CD4-positive, alpha-beta T cell (primary cell): Measurements from ENCODE around the gene NANS. TPM values are rescaled to one million over a fixed set of nuclear protein-coding genes. Genes with fewer than 3 reads are reported as not detected.
"Not testable (repeated sequence)": the region's sequence is repeated elsewhere in the genome, so short reads cannot be mapped to it uniquely, and the experiment has no call there.

Experiments used
- ATAC-seq: fragments of 200-7000 bp; cut with Tn5 transposase; one replicate; pipeline ENCODE4 v1.10.0; 2022; ENCODE audit warnings: mild to moderate bottlenecking; ENCODE audit not compliant: poor library complexity
- CTCF ChIA-PET: fragments of 350-600 bp; sonication (Branson Sonifier 250); formaldehyde crosslinking; loops from one replicate; lab custom pipeline; 2021; ENCODE audit warnings: antibody characterized with exemption, inconsistent platforms; lab: Charles Lee
- POLR2A ChIA-PET: fragments of 350-600 bp; sonication (Branson Sonifier 250); formaldehyde crosslinking; loops from one replicate; lab custom pipeline; 2021; ENCODE audit warnings: antibody characterized with exemption, inconsistent platforms; lab: Charles Lee
- DNase-seq, 14 experiments: peaks; one replicate each; pipeline ENCODE4 v3.0.0-alpha.2; 2013 to 2020; ENCODE audit warnings: mixed read lengths in 2 of 14
- H3K27ac ChIP-seq, 2 donors: one replicate each; pipeline versions ENCODE4 v1.5.1 to v1.7.0; 2013; ENCODE audit warnings: low read length in 2 of 2, low read depth in 1 of 2, mild to moderate bottlenecking in 1 of 2
- H3K27me3 ChIP-seq, 2 experiments: 1 replicate in 1 of 2; 2 replicates in 1 of 2; pipeline versions ENCODE4 v1.6.1 to v1.7.0; 2013; ENCODE audit warnings: low read length in 2 of 2, control low read depth in 1 of 2, mild to moderate bottlenecking in 1 of 2, moderate library complexity in 1 of 2; ENCODE audit not compliant: insufficient read depth in 2 of 2, control insufficient read depth in 1 of 2
- H3K36me3 ChIP-seq: one replicate; pipeline ENCODE4 v1.6.1; 2013; ENCODE audit warnings: low read length, control low read depth; ENCODE audit not compliant: insufficient read depth
- H3K4me1 ChIP-seq: one replicate; pipeline ENCODE4 v1.6.1; 2013; ENCODE audit warnings: low read length, control low read depth; ENCODE audit not compliant: insufficient read depth
- H3K4me3 ChIP-seq: one replicate; pipeline ENCODE4 v1.5.1; 2013; ENCODE audit warnings: mild to moderate bottlenecking, low read length, moderate library complexity
- H3K9me3 ChIP-seq, 2 experiments: 1 replicate in 1 of 2; 2 replicates in 1 of 2; pipeline versions ENCODE4 v1.6.1 to v1.7.0; 2013; ENCODE audit warnings: low read length in 2 of 2, mild to moderate bottlenecking in 2 of 2, control low read depth in 1 of 2, moderate library complexity in 1 of 2; ENCODE audit not compliant: control insufficient read depth in 1 of 2, insufficient read depth in 1 of 2
- H3K27ac Mint-ChIP-seq: one replicate; pipeline ENCODE4 v1.8.0; 2020; ENCODE audit warnings: mixed read lengths
- H3K27me3 Mint-ChIP-seq: one replicate; pipeline ENCODE4 v1.8.0; 2021; ENCODE audit warnings: mixed read lengths
- H3K36me3 Mint-ChIP-seq: one replicate; pipeline ENCODE4 v1.8.0; 2021; ENCODE audit warnings: low read depth, mixed read lengths
- H3K4me1 Mint-ChIP-seq: one replicate; pipeline ENCODE4 v1.8.0; 2021; ENCODE audit warnings: low read depth, mixed read lengths
- H3K4me3 Mint-ChIP-seq: one replicate; pipeline ENCODE4 v1.8.0; 2020; ENCODE audit warnings: mild to moderate bottlenecking, mixed read lengths
- H3K9me3 Mint-ChIP-seq: one replicate; pipeline ENCODE4 v1.8.0; 2020; ENCODE audit warnings: mixed read lengths
- intact Hi-C, 2 experiments: fragments of 100-400 bp; cut with DNase I in 1 of 2; cut with micrococcal nuclease in 1 of 2; formaldehyde crosslinking; loops; one replicate each; pipeline versions ENCODE4 v1.15.1 to v1.9.0; 2023 to 2025; cut with DNase I, micrococcal nuclease
- total RNA-seq, 174 experiments: library from RNA in 2 of 174; stranded (reverse) in 2 of 174; gene quantifications; one replicate each; pipeline ENCODE4 v1.2.3 and lab custom pipeline; 2021 to 2026
- TF ChIP-seq, protein P1 (sequence below): fragments of 200-600 bp; IDR thresholded peaks from one replicate; pipeline ENCODE4 v1.8.0; 2022; ENCODE audit warnings: antibody characterized with exemption, mild to moderate bottlenecking

Gene NANS
- total RNA-seq, 2 experiments from 2014 or later, result 70.5 to 74.0 TPM

DNA sequence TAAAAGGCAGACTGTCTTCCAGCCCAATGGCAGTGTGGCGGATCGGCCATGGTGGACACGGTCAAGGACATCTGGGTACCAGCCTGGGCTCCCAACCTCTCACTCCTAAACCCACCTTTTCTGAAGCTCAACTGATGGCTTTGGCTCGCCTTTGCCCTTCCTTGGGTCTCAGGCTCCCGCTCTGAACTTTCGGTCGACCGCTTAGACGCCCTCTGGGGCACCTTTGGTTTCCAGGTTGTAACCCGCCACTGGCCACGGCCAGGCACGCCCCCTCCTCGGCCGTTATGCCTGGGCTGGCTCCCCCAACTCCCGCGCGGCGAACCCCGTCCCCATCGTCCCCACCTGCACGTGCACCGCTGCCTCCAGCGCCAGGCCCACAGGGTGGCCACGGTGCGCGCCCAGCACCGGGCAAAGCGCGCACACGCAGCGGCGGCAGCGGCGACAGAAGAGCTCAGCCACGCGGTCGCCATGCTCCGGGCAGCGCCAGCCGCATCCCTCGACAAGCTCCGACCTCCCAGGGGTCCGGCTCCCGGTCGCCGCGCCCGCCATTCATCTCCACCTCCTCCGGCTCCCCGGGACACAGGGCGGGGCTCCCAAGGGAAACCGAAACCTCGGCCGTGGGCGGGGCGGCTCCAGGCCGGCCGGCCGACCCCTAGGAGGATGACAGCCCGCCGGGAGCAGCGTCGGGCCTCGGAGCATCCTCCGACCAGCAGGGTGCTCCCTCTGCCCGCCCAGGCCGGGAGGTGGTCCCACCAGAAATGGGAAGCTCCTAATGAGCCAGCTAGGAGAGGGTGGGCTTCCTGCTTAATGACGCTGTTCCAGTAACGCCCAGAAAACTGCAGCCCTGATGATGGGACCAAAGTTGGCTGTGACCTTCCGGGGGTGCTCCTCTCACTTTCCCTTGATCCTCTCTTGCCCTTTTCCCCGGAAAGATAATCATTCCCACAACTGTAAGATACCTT lies 62.4 kb downstream of the NANS start, which contains the start of gene TRIM14:
Gene TRIM14, minus strand, starts transcription at position 583 of the 962 bp plus-strand sequence. Its CDS starts 34 bp downstream, at position 549.
- Histone ChIP-seq H3K36me3 (peaks cover 11% of the 10 kb centered on the region), H3K4me1 (peaks cover 66% of the 10 kb centered on the region), H3K4me3 (peak within 1 kb of the TSS; percentile 89), H3K27me3 (no peaks in the 10 kb centered on the region), H3K9me3 (no peaks in the 10 kb centered on the region), H3K27ac (peak within 1 kb of the TSS; percentile 79 to 84)
- intact Hi-C loops, result loop anchor here (1.0 to 5.0 kb wide), 9 partner anchors 11 to 197 kb away; partner anchors contain the start of genes CORO2A (in 1 of the 2) and TRMO (in 1 of the 2)
- Mint-ChIP-seq H3K9me3 (no peaks in the 10 kb centered on the region), H3K27me3 (no peaks in the 10 kb centered on the region), H3K27ac (peak within 1 kb of the TSS; percentile 95), H3K4me1 (peaks cover 65% of the 10 kb centered on the region), H3K36me3 (peaks cover 36% of the 10 kb centered on the region), H3K4me3 (peak within 1 kb of the TSS; percentile 90)
- ATAC-seq, result peak; percentile 38
- peak in 12 of 14 experiments; percentile 28 to 74 (median 46) for DNase-seq
- TF ChIP-seq, protein P1, sequence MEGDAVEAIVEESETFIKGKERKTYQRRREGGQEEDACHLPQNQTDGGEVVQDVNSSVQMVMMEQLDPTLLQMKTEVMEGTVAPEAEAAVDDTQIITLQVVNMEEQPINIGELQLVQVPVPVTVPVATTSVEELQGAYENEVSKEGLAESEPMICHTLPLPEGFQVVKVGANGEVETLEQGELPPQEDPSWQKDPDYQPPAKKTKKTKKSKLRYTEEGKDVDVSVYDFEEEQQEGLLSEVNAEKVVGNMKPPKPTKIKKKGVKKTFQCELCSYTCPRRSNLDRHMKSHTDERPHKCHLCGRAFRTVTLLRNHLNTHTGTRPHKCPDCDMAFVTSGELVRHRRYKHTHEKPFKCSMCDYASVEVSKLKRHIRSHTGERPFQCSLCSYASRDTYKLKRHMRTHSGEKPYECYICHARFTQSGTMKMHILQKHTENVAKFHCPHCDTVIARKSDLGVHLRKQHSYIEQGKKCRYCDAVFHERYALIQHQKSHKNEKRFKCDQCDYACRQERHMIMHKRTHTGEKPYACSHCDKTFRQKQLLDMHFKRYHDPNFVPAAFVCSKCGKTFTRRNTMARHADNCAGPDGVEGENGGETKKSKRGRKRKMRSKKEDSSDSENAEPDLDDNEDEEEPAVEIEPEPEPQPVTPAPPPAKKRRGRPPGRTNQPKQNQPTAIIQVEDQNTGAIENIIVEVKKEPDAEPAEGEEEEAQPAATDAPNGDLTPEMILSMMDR, result no peak
- ChIA-PET CTCF (interaction anchor here (0.7 to 3.1 kb wide), 17 partner anchors 10 to 217 kb away, joined by 3 to 26 read pairs (median 4); partner anchors contain the start of gene NANS), POLR2A (interaction anchor here (0.7 to 6.1 kb wide), 19 partner anchors 10 to 485 kb away, joined by 3 to 138 read pairs (median 5); partner anchors contain the start of genes ANP32B, CORO2A, NCBP1 and TBC1D2)

DNA sequence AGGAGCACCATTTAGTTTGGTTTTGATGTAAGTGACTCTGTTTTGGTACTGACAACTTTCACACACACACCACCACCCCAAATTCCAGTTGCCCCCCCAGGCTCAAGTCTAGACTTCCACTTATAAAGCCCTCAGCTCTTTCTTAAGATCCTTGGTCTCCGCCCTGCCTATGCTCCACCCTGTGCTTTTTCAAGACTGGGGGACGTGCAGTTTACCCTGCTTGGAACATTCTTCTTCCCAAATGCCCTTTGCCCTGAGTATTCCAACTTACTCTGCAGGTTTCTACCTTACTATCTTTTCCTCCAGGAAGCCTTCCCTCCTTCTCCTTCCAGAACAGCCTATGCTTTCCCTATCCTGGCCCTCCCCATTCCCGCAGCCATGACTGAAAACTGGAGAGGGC lies 63.9 kb downstream of the NANS start:
- ATAC-seq, result no peak
- H3K36me3 Mint-ChIP-seq, result peaks cover 37% of the 10 kb centered on the region
- DNase-seq, result no peak
- Histone ChIP-seq H3K4me3 (no peak overlapping the region), H3K27ac (peak overlapping the region; percentile 37 to 79), H3K36me3 (peaks cover 16% of the 10 kb centered on the region), H3K4me1 (peaks cover 60% of the 10 kb centered on the region), H3K9me3 (no peaks in the 10 kb centered on the region), H3K27me3 (no peaks in the 10 kb centered on the region)
- H3K27me3 Mint-ChIP-seq, result no peaks in the 10 kb centered on the region
- H3K4me1 Mint-ChIP-seq, result peaks cover 57% of the 10 kb centered on the region
- no peaks in the 10 kb centered on the region for H3K9me3 Mint-ChIP-seq
- intact Hi-C loops, result loop anchor here in 1 of 2 experiments (5.0 kb wide), 1 partner anchor 708 kb away; the partner anchor contains the start of gene TDRD7
- TF ChIP-seq, protein P1, result no peak
- peak overlapping the region; percentile 95 for H3K27ac Mint-ChIP-seq
- CTCF ChIA-PET, result interaction anchor here (0.7 to 1.8 kb wide), 5 partner anchors 19 to 135 kb away, joined by 3 to 8 read pairs (median 4); partner anchors contain the start of genes CORO2A and TBC1D2
- POLR2A ChIA-PET, result interaction anchor here (0.7 to 6.1 kb wide), 14 partner anchors 9 to 215 kb away, joined by 3 to 138 read pairs (median 8); partner anchors contain the start of genes ANP32B, CORO2A and TBC1D2
- peak overlapping the region; percentile 84 for H3K4me3 Mint-ChIP-seq

DNA sequence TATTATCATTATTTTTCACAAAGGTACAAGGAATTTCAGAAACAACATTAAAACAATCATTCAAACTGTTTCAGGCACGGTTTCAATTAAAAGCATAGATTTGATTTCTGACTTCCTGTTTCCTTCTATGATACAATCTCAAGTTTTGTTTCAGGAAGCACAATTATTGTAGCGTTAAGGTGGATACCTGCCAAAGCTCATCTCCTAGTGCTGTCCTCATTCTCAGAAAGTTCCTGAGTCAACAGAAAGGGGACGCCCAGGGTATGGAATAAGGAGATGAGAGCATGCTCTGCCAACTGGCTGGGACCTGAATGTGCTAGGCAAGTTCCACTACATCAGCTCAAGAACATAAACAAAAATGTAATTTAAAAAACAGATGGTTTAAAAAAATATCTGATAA lies 64.5 kb downstream of the NANS start:
- DNase-seq (peak in 3 of 14 experiments; percentile 45 to 68 (median 55)), ATAC-seq (peak; percentile 18)
- H3K9me3 Mint-ChIP-seq, result no peaks in the 10 kb centered on the region
- peaks cover 32% of the 10 kb centered on the region for H3K36me3 Mint-ChIP-seq
- ChIA-PET POLR2A (interaction anchor here (0.9 to 6.1 kb wide), 12 partner anchors 10 to 215 kb away, joined by 3 to 138 read pairs (median 9); partner anchors contain the start of genes CORO2A and TBC1D2), CTCF (interaction anchor here (0.6 to 1.8 kb wide), 6 partner anchors 8 to 135 kb away, joined by 3 to 8 read pairs (median 4); partner anchors contain the start of genes CORO2A and TBC1D2)
- no peak overlapping the region for H3K4me3 ChIP-seq
- TF ChIP-seq, protein P1, result no peak
- no peaks in the 10 kb centered on the region for H3K27me3 ChIP-seq
- peak overlapping the region; percentile 95 for H3K27ac Mint-ChIP-seq
- peaks cover 11% of the 10 kb centered on the region for H3K36me3 ChIP-seq
- peaks cover 54% of the 10 kb centered on the region for H3K4me1 Mint-ChIP-seq
- H3K27ac ChIP-seq, result peak overlapping the region in 1 of 2 donors; percentile 37
- H3K4me3 Mint-ChIP-seq, result peak overlapping the region; percentile 84
- peaks cover 55% of the 10 kb centered on the region for H3K4me1 ChIP-seq
- intact Hi-C loops, result loop anchor here in 1 of 2 experiments (5.0 kb wide), 1 partner anchor 709 kb away; the partner anchor contains the start of gene TDRD7
- H3K27me3 Mint-ChIP-seq, result no peaks in the 10 kb centered on the region
- H3K9me3 ChIP-seq, result no peaks in the 10 kb centered on the region

DNA sequence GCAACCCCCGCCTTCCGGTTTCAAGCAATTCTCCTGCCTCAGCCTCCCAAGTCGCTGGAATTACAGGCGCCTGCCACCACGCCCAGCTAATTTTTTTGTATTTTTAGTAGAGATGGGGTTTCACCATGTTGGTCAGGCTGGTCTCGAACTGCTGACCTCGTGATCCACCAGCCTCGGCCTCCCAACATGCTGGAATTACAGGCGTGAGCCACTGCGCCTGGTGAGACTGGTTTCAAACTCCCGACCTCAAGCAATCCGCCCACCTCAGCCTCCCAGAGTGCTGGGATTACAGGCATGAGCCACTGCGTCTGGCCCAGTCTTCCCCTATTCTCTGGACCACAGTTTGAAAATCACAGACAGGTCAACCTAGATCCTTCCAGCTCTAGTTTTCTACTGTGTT lies 67.6 kb downstream of the NANS start:
- H3K9me3 ChIP-seq, H3K27ac ChIP-seq, H3K27me3 ChIP-seq, ATAC-seq, H3K4me3 Mint-ChIP-seq, H3K27ac Mint-ChIP-seq, H3K27me3 Mint-ChIP-seq, H3K9me3 Mint-ChIP-seq, H3K4me3 ChIP-seq, DNase-seq, CTCF ChIA-PET: not testable (repeated sequence)
- intact Hi-C loops, result loop anchor here in 1 of 2 experiments (2.0 to 5.0 kb wide), 2 partner anchors 67 to 712 kb away; partner anchors contain the start of gene TDRD7
- POLR2A ChIA-PET, result interaction anchor here (0.8 kb wide), 1 partner anchor 16 kb away, joined by 3 read pairs; no protein-coding TSS in a partner anchor
- H3K36me3 ChIP-seq, result peaks cover 26% of the 10 kb centered on the region
- peaks cover 21% of the 10 kb centered on the region for H3K36me3 Mint-ChIP-seq
- peaks cover 37% of the 10 kb centered on the region for H3K4me1 Mint-ChIP-seq
- peaks cover 35% of the 10 kb centered on the region for H3K4me1 ChIP-seq
